GM21723 (cell line): ENCODE measurements around the gene ZNF648.
"Not testable (repeated sequence)": the region's sequence is repeated elsewhere in the genome, so short reads cannot be mapped to it uniquely, and the experiment has no call there.

Experiments used
- ATAC-seq: cut with Tn5 transposase; IDR thresholded peaks from one replicate; pipeline ENCODE4 v1.9.1; 2021; ENCODE audit warnings: mild to moderate bottlenecking, moderate library complexity; ENCODE audit not compliant: unreplicated experiment

Gene ZNF648

GRCh38 chr1:182029379-182030331, 31.9 kb downstream of the ZNF648 start:
- ATAC-seq = peak; percentile 94

GRCh38 chr1:182029002-182029378, 32.5 kb downstream of the ZNF648 start:
- no peak for ATAC-seq

- ATAC-seq = no peak
Measured at GRCh38 chr1:182015360-182015759, 46.2 kb downstream of the ZNF648 start.

GRCh38 chr1:182010800-182011370, 50.6 kb downstream of the ZNF648 start:
- ATAC-seq = not testable (repeated sequence)

GRCh38 chr1:182005398-182005797, 56.1 kb downstream of the ZNF648 start:
- not testable (repeated sequence) for ATAC-seq

GRCh38 chr1:182004601-182005000, 56.9 kb downstream of the ZNF648 start:
- no peak for ATAC-seq
